SK-N-SH (cell line): ENCODE data around the gene ZDHHC14. TPM values are rescaled to one million over a fixed set of nuclear protein-coding genes. Genes with fewer than 3 reads are reported as not detected.

Experiments
- CTCF ChIA-PET: fragments of 300-600, 350-600 bp; formaldehyde crosslinking; extraction: SDS; loops from one replicate; lab custom pipeline; 2021; lab: Yijun Ruan, JAX
- POLR2A ChIA-PET: fragments of 350-600 bp; sonication (Branson Sonifier 250); formaldehyde crosslinking; extraction: SDS; loops from one replicate; lab custom pipeline; 2020; ENCODE audit warnings: antibody characterized with exemption, inconsistent platforms; lab: Yijun Ruan, JAX
- DNase-seq: peaks from one replicate; pipeline ENCODE4 v3.0.0; 2012
- H2AFZ ChIP-seq: fragments of 200-600 bp; sonication (generic); 2 replicates; pipeline ENCODE4 v1.8.1; 2016; ENCODE audit warnings: antibody characterized with exemption, mild to moderate bottlenecking, low read depth
- H3F3A ChIP-seq: fragments of 200-600 bp; sonication (generic); replicated peaks from 2 replicates; pipeline ENCODE3; 2016; ENCODE audit warnings: antibody characterized with exemption, mild to moderate bottlenecking; ENCODE audit not compliant: insufficient read depth
- H3K27ac ChIP-seq, 2 experiments: fragments of 200-500 bp in 1 of 2; fragments of 200-600 bp in 1 of 2; sonication (Bioruptor generic) in 1 of 2; sonication (generic), shearing (Covaris generic) in 1 of 2; 2 replicates each; pipeline versions ENCODE4 v1.5.1 to v1.6.1; 2014 to 2016; ENCODE audit warnings: low read depth in 2 of 2, inconsistent platforms in 1 of 2, low read length in 1 of 2, mild to moderate bottlenecking in 1 of 2, mixed read lengths in 1 of 2
- H3K27me3 ChIP-seq: fragments of 200-600 bp; sonication (generic), shearing (Covaris generic); 2 replicates; pipeline ENCODE4 v1.6.1; 2016; ENCODE audit warnings: mixed run types; ENCODE audit not compliant: insufficient read depth
- H3K36me3 ChIP-seq, 2 experiments: fragments of 200-500 bp in 1 of 2; fragments of 200-600 bp in 1 of 2; sonication (Bioruptor generic) in 1 of 2; sonication (generic) in 1 of 2; replicated peaks in 1 of 2; 2 replicates each; pipeline versions ENCODE3 to v1.5.1; 2014 to 2016; ENCODE audit warnings: low read length in 1 of 2, mild to moderate bottlenecking in 1 of 2; ENCODE audit not compliant: insufficient read depth in 2 of 2, control insufficient read depth in 1 of 2
- H3K4me1 ChIP-seq, 2 experiments: fragments of 200-500 bp in 1 of 2; fragments of 200-600 bp in 1 of 2; sonication (Bioruptor generic) in 1 of 2; sonication (generic), shearing (Covaris generic) in 1 of 2; 2 replicates each; pipeline versions ENCODE4 v1.5.1 to v1.6.1; 2014 to 2016; ENCODE audit warnings: low read depth in 1 of 2, low read length in 1 of 2, mixed run types in 1 of 2; ENCODE audit not compliant: insufficient read depth in 2 of 2, control insufficient read depth in 1 of 2
- H3K4me2 ChIP-seq: fragments of 200-600 bp; sonication (generic), shearing (Covaris generic); 2 replicates; pipeline ENCODE4 v1.6.1; 2017; ENCODE audit warnings: mixed run types
- H3K4me3 ChIP-seq, 2 experiments: fragments of 200-500 bp in 1 of 2; fragments of 200-600 bp in 1 of 2; sonication (Bioruptor generic) in 1 of 2; sonication (generic), shearing (Covaris generic) in 1 of 2; 2 replicates each; pipeline versions ENCODE4 v1.5.1 to v1.8.1; 2014 to 2016; ENCODE audit warnings: low read depth in 2 of 2, inconsistent platforms in 1 of 2, low read length in 1 of 2, mild to moderate bottlenecking in 1 of 2, mixed read lengths in 1 of 2, moderate library complexity in 1 of 2
- H3K79me2 ChIP-seq: fragments of 200-600 bp; sonication (generic); 2 replicates; pipeline ENCODE4 v1.8.1; 2017; ENCODE audit warnings: mild to moderate bottlenecking; ENCODE audit not compliant: insufficient read depth
- H3K9ac ChIP-seq: fragments of 200-600 bp; sonication (generic); 2 replicates; pipeline ENCODE4 v1.6.1; 2017; ENCODE audit warnings: mixed run types
- H3K9me2 ChIP-seq: fragments of 200-600 bp; sonication (generic); 2 replicates; pipeline ENCODE4 v1.6.1; 2017; ENCODE audit warnings: mixed run types
- H3K9me3 ChIP-seq: fragments of 200-600 bp; sonication (generic); 2 replicates; pipeline ENCODE4 v1.6.1; 2017; ENCODE audit warnings: mixed run types, mild to moderate bottlenecking, moderate library complexity
- H4K20me1 ChIP-seq: fragments of 200-600 bp; sonication (generic); 2 replicates; pipeline ENCODE4 v1.6.1; 2017; ENCODE audit warnings: mild to moderate bottlenecking, mixed run types; ENCODE audit not compliant: insufficient read depth
- EP300 ChIP-seq, 2 experiments: IDR thresholded peaks; 2 replicates each; pipeline versions ENCODE4 v1.4.0 to v1.6.1; 2012; ENCODE audit warnings: borderline replicate concordance in 1 of 2, low read depth in 1 of 2, low read length in 1 of 2
- EZH2phosphoT487 ChIP-seq: fragments of 200-600 bp; sonication (generic); IDR thresholded peaks from 2 replicates; pipeline ENCODE4 v1.6.1; 2017; ENCODE audit warnings: low read depth, mixed run types, mild to moderate bottlenecking, antibody characterized with exemption, moderate library complexity, borderline replicate concordance
- FOSL2 ChIP-seq: IDR thresholded peaks from 2 replicates; pipeline ENCODE4 v1.4.0; 2012; ENCODE audit warnings: low read depth, mild to moderate bottlenecking, moderate library complexity, borderline replicate concordance
- FOXM1 ChIP-seq: IDR thresholded peaks from 2 replicates; pipeline ENCODE4 v1.4.0; 2012; ENCODE audit warnings: low read depth, mild to moderate bottlenecking
- GABPA ChIP-seq: IDR thresholded peaks from 2 replicates; pipeline ENCODE4 v1.4.0; 2012; ENCODE audit warnings: low read depth, mild to moderate bottlenecking
- GATA2 ChIP-seq: sonication (generic); formaldehyde crosslinking; IDR thresholded peaks from 2 replicates; pipeline ENCODE4 v1.5.0; 2020; ENCODE audit warnings: mild to moderate bottlenecking, missing genetic modification reagents
- JUND ChIP-seq: IDR thresholded peaks from 2 replicates; pipeline ENCODE4 v1.4.0; 2012
- MEF2A ChIP-seq: IDR thresholded peaks from 2 replicates; pipeline ENCODE4 v1.4.0; 2012; ENCODE audit warnings: low read depth, borderline replicate concordance
- MXI1 ChIP-seq: IDR thresholded peaks from 2 replicates; pipeline ENCODE4 v1.6.1; 2012; ENCODE audit warnings: mild to moderate bottlenecking, low read depth, low read length, improper control_type of control experiment
- PBX3 ChIP-seq: IDR thresholded peaks from 2 replicates; pipeline ENCODE4; 2012
- RFX5 ChIP-seq: IDR thresholded peaks from 2 replicates; pipeline ENCODE4 v1.6.1; 2012; ENCODE audit warnings: mild to moderate bottlenecking, improper control_type of control experiment, low read length
- SIN3A ChIP-seq: IDR thresholded peaks from 2 replicates; pipeline ENCODE4 v1.6.1; 2012; ENCODE audit warnings: low read depth, mild to moderate bottlenecking, low read length, moderate library complexity, borderline replicate concordance
- TAF1 ChIP-seq: IDR thresholded peaks from 2 replicates; pipeline ENCODE4 v1.6.1; 2012; ENCODE audit warnings: low read depth, mild to moderate bottlenecking, low read length, moderate library complexity, borderline replicate concordance
- TEAD4 ChIP-seq: IDR thresholded peaks from 2 replicates; pipeline ENCODE4 v1.4.0; 2012; ENCODE audit warnings: mild to moderate bottlenecking, borderline replicate concordance; ENCODE audit not compliant: insufficient read depth
- USF1 ChIP-seq: IDR thresholded peaks from 2 replicates; pipeline ENCODE4 v1.4.0; 2012; ENCODE audit warnings: low read depth, borderline replicate concordance
- YY1 ChIP-seq: IDR thresholded peaks from 2 replicates; pipeline ENCODE4 v1.4.0; 2012; ENCODE audit warnings: low read depth, mild to moderate bottlenecking
- WGBS: methylation state at CpG from one replicate; pipeline ENCODE4 v1.1.6; 2017; ENCODE audit warnings: low lambda C conversion rate; 5-methylcytosine and 5-hydroxymethylcytosine counted together
- polyA plus RNA-seq, 3 experiments: library from polyadenylated mRNA; depleted of rRNA; stranded (reverse); fragments of >200 nt; gene quantifications; 2 replicates each; pipeline ENCODE4 v1.2.3, GENCODE V29; 2012
- TF ChIP-seq, protein P1 (sequence below): IDR thresholded peaks from 2 replicates; pipeline ENCODE4 v1.4.0; 2012; ENCODE audit warnings: low read depth, borderline replicate concordance
- TF ChIP-seq, protein P2 (sequence below): fragments of 150-350 bp; IDR thresholded peaks from 2 replicates; pipeline ENCODE4 v1.6.1; 2016; ENCODE audit warnings: mild to moderate bottlenecking, low read depth, low read length
- TF ChIP-seq, protein P3 (sequence below): fragments of 150-350 bp; IDR thresholded peaks from 2 replicates; pipeline ENCODE4 v1.6.1; 2017; ENCODE audit warnings: antibody characterized with exemption, low read length, low read depth, borderline replicate concordance

ZDHHC14 gene
- polyA plus RNA-seq, 1 of the 3 experiments (the other 2 are of a cell fraction) = 5.4 TPM

DNA sequence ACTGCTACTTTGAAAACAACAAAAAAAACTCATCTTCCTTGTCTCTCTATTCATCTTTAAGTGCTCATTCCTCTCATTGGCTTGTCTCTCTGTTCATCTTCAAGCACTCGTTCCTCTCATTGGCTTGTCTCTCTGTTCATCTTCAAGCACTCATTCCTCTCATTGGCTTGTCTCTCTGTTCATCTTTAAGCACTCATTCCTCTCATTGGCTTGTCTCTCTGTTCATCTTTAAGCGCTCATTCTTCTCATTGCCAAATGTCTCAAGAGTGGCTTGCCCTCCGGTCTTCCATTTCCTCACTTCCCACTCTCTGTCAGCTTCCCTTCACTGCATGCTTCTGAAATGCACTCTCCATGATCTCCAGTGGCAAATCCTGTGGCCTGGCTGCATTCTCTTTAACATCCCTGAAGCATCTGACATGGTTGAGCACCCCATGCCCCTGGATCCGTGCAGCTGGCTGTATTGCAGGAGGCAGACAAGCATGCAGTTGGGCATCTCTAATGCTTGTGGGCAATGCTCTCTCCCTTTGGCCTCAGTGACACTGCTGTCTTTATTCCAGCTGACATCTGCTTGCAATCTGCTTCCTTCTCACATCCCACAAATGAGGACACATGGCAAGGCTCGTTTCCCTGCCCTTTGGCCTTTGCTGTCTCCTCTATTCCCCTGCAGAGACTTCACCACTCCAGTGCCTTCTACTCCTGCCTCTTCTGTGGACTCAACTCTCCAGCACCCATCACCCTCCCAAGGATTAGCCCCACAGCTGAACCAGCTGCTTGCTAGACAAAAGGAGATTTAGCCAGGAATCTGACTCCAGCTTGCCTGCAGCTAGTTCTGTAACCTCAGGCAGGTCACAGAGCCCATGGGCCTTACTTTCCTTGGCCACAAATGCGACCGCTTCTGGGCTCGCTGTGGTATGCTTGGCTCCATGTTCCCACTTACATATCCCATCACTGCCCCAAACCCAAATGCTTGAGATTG is 298.9 kb downstream of the ZDHHC14 start (continued):
- no peak for TF ChIP-seq GATA2 (CRISPR knock-in tag)
- TF ChIP-seq JUND = no peak

DNA sequence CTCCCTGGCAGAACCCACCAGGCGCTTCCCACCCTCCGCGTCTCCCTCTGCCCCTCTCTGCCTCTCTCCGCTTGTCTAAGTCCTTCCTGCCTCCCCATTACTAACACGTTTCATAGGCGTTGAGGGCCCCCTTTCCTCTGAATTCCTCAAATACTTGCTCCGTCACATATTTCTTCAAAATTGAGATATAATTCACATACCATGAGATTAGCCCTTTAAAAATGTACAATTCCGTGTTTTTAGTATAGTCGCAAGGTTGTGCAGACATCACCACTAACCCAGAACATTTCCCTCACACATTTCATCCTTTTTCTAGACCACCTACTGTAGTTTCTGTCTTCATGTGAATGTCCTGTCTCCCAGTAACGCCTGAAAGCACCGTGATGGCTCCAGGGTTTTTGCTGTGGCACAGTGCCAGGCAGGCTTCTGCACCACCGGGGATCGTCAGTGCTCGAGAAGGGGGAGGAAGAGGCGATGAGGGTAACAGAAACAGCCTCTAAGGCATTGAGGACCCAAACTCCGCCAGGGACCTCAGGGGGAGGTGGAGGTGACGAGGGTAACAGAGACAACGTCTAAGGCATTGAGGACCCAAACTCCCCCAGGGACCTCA is 300.2 kb downstream of the ZDHHC14 start:
- Histone ChIP-seq H3K36me3 (no peaks in the 10 kb centered on the region), H3K9me3 (no peaks in the 10 kb centered on the region), H4K20me1 (no peaks in the 10 kb centered on the region), H3K27ac (no peak overlapping the region), H3K9me2 (no peaks in the 10 kb centered on the region), H3K4me2 (no peak overlapping the region), H3F3A (no peaks in the 10 kb centered on the region), H3K4me3 (no peak overlapping the region), H3K4me1 (peaks cover 0 to 3% of the 10 kb centered on the region in 2 experiments; a peak in 1 of 4 replicates), H2AFZ (no peak overlapping the region), H3K27me3 (no peaks in the 10 kb centered on the region), H3K79me2 (no peaks in the 10 kb centered on the region), H3K9ac (no peak overlapping the region)
- TF ChIP-seq, protein P1, sequence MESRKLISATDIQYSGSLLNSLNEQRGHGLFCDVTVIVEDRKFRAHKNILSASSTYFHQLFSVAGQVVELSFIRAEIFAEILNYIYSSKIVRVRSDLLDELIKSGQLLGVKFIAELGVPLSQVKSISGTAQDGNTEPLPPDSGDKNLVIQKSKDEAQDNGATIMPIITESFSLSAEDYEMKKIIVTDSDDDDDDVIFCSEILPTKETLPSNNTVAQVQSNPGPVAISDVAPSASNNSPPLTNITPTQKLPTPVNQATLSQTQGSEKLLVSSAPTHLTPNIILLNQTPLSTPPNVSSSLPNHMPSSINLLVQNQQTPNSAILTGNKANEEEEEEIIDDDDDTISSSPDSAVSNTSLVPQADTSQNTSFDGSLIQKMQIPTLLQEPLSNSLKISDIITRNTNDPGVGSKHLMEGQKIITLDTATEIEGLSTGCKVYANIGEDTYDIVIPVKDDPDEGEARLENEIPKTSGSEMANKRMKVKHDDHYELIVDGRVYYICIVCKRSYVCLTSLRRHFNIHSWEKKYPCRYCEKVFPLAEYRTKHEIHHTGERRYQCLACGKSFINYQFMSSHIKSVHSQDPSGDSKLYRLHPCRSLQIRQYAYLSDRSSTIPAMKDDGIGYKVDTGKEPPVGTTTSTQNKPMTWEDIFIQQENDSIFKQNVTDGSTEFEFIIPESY = no peak
- TF ChIP-seq MXI1 = no peak
- no peak for TF ChIP-seq TEAD4
- TF ChIP-seq SIN3A = no peak
- TF ChIP-seq EZH2phosphoT487 = no peak
- TF ChIP-seq, protein P2, sequence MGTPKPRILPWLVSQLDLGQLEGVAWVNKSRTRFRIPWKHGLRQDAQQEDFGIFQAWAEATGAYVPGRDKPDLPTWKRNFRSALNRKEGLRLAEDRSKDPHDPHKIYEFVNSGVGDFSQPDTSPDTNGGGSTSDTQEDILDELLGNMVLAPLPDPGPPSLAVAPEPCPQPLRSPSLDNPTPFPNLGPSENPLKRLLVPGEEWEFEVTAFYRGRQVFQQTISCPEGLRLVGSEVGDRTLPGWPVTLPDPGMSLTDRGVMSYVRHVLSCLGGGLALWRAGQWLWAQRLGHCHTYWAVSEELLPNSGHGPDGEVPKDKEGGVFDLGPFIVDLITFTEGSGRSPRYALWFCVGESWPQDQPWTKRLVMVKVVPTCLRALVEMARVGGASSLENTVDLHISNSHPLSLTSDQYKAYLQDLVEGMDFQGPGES = no peak
- TF ChIP-seq YY1 = no peak
- TF ChIP-seq TAF1 = no peak
- TF ChIP-seq USF1 = no peak
- no peak for TF ChIP-seq EP300 (IDR thresholded peaks at IDR 0.05; ENCODE audit: borderline replicate concordance in 1 of 2, low read depth in 1 of 2, low read length in 1 of 2)
- TF ChIP-seq JUND = no peak
- TF ChIP-seq, protein P3, sequence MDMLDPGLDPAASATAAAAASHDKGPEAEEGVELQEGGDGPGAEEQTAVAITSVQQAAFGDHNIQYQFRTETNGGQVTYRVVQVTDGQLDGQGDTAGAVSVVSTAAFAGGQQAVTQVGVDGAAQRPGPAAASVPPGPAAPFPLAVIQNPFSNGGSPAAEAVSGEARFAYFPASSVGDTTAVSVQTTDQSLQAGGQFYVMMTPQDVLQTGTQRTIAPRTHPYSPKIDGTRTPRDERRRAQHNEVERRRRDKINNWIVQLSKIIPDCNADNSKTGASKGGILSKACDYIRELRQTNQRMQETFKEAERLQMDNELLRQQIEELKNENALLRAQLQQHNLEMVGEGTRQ = no peak
- no peak for TF ChIP-seq FOXM1
- TF ChIP-seq GABPA = no peak
- TF ChIP-seq MEF2A = no peak
- TF ChIP-seq RFX5 = no peak
- TF ChIP-seq FOSL2 = no peak
- TF ChIP-seq PBX3 = no peak
- 71% methylated on average over 18 of the region's 18 CpGs for WGBS
- ChIA-PET CTCF (interaction anchor here (0.9 to 10.3 kb wide), 3 partner anchors 13 to 391 kb away, joined by 3 to 66 read pairs (median 4); no protein-coding TSS in a partner anchor), POLR2A (no interaction called here)
- no peak for DNase-seq
